Measurements from ENCODE around the gene NFE2L2. TPM values are rescaled to one million over a fixed set of nuclear protein-coding genes. Genes with fewer than 3 reads are reported as not detected.

NFE2L2 gene
- total and polyA plus RNA-seq, 2 donors (not counting 3 experiments of a cell fraction or from before 2014, with no cell fraction given): 57.1 to 66.2 TPM

DNA sequence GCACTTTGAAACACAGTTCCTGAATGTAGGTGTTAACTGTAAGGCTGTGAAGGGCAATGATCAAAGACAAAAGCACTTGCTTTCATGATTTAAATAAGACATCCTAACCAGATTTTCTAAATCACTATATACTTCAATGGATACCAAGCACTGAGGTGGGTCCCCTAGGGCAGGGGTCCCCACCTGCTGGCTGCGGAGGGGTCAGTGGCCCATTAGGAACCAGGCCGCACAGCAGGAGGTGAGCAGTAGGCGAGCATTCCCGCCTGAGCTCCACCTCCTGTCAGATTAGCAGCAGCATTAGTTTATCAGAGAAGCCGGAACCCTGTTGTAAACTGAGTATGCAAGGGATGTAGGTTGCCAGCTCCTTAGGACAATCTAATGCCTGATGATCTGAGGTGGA lies 7.1 kb downstream of the NFE2L2 start:
- Histone ChIP-seq H3K4me1 (ENCODE audit: control insufficient read depth, extremely low read depth, insufficient read depth, low read length) (peaks cover 60% of the 10 kb centered on the region), H3K4me3 (replicated peaks in 1 of 3; ENCODE audit: insufficient read depth in 1 of 3, low read depth in 1 of 3, low read length in 3 of 3) (no peak overlapping the region), H3K9me1 (replicated peaks; ENCODE audit: control insufficient read depth, extremely low read depth, insufficient read depth, low read length) (no peaks in the 10 kb centered on the region), H3K4me2 (ENCODE audit: insufficient read depth, low read length) (no peak overlapping the region), H2AFZ (ENCODE audit: low read depth, low read length) (no peak overlapping the region), H4K20me1 (replicated peaks; ENCODE audit: control insufficient read depth, extremely low read depth, insufficient read depth, low read length) (peaks cover 19% of the 10 kb centered on the region), H3K27ac (ENCODE audit: insufficient read depth, low read depth, low read length) (no peak overlapping the region), H3K9me3 (replicated peaks; ENCODE audit: control insufficient read depth, insufficient read depth, low read length) (no peaks in the 10 kb centered on the region), H3K36me3 (ENCODE audit: control insufficient read depth in 2 of 2, extremely low read depth in 1 of 2, insufficient read depth in 2 of 2, low read length in 2 of 2) (peaks cover 0 to 2% of the 10 kb centered on the region in 2 experiments), H3K27me3 (ENCODE audit: control insufficient read depth in 2 of 2, insufficient read depth in 2 of 2, low read length in 2 of 2) (no peaks in the 10 kb centered on the region), H3K79me2 (ENCODE audit: control insufficient read depth, insufficient read depth, low read length) (peaks cover 100% of the 10 kb centered on the region), H3K9ac (replicated peaks; ENCODE audit: extremely low read depth, insufficient read depth, low read length) (no peak overlapping the region)
- dilution Hi-C loops (cut with MboI; ENCODE audit: extremely low pct_ligation_motif_present, low sequenced_read_pairs): loop anchor here (10.0 kb wide), 1 partner anchor 93 kb away; no protein-coding TSS in a partner anchor
- BruUV-seq (replicated peaks): no TSS peak
- ChIA-PET CTCF (interaction anchor here (4.8 kb wide), 1 partner anchor 93 kb away, joined by 39 read pairs; no protein-coding TSS in a partner anchor), POLR2A (no interaction called here)
- intact Hi-C loops (cut with micrococcal nuclease): no loop called here
- no peak for DNase-seq (ENCODE audit: low read depth, low spot score)
- FAIRE-seq: no peak
- TF ChIP-seq FOS (IDR thresholded peaks at IDR 0.05; ENCODE audit: borderline replicate concordance, insufficient read depth, low read length) (no peak), POLR2A (IDR thresholded peaks at IDR 0.05; ENCODE audit: low read depth, low read length) (no peak), GATA2 (IDR thresholded peaks at IDR 0.05; ENCODE audit: insufficient read depth, insufficient read length, low read depth, low read length) (no peak), EZH2 (IDR thresholded peaks at IDR 0.05; ENCODE audit: borderline replicate concordance, low read depth, low read length, severe bottlenecking) (no peak), MYC (IDR thresholded peaks at IDR 0.05; ENCODE audit: low read depth, low read length) (no peak), POLR2AphosphoS5 (IDR thresholded peaks at IDR 0.05; ENCODE audit: insufficient read depth, low read depth, low read length) (no peak), JUN (IDR thresholded peaks at IDR 0.05; ENCODE audit: borderline replicate concordance, insufficient read depth, insufficient read length, low read depth) (no peak)
- TF ChIP-seq, protein P1, sequence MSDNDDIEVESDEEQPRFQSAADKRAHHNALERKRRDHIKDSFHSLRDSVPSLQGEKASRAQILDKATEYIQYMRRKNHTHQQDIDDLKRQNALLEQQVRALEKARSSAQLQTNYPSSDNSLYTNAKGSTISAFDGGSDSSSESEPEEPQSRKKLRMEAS (IDR thresholded peaks at IDR 0.05; ENCODE audit: insufficient read depth, insufficient read length): no peak
- TF ChIP-seq, protein P2, sequence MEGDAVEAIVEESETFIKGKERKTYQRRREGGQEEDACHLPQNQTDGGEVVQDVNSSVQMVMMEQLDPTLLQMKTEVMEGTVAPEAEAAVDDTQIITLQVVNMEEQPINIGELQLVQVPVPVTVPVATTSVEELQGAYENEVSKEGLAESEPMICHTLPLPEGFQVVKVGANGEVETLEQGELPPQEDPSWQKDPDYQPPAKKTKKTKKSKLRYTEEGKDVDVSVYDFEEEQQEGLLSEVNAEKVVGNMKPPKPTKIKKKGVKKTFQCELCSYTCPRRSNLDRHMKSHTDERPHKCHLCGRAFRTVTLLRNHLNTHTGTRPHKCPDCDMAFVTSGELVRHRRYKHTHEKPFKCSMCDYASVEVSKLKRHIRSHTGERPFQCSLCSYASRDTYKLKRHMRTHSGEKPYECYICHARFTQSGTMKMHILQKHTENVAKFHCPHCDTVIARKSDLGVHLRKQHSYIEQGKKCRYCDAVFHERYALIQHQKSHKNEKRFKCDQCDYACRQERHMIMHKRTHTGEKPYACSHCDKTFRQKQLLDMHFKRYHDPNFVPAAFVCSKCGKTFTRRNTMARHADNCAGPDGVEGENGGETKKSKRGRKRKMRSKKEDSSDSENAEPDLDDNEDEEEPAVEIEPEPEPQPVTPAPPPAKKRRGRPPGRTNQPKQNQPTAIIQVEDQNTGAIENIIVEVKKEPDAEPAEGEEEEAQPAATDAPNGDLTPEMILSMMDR (IDR thresholded peaks at IDR 0.05; ENCODE audit: extremely low read depth in 1 of 2, insufficient read depth in 1 of 2, low read depth in 1 of 2, low read length in 2 of 2): no peak
